ENCODE results near the gene STK39. TPM values are rescaled to one million over a fixed set of nuclear protein-coding genes. Genes with fewer than 3 reads are reported as not detected.
A peak's percentile ranks its signal among the peaks of the same experiment; 100 is the strongest.

STK39 gene
- total RNA-seq, 1 donor from 2014 or later: 31.9 TPM

DNA sequence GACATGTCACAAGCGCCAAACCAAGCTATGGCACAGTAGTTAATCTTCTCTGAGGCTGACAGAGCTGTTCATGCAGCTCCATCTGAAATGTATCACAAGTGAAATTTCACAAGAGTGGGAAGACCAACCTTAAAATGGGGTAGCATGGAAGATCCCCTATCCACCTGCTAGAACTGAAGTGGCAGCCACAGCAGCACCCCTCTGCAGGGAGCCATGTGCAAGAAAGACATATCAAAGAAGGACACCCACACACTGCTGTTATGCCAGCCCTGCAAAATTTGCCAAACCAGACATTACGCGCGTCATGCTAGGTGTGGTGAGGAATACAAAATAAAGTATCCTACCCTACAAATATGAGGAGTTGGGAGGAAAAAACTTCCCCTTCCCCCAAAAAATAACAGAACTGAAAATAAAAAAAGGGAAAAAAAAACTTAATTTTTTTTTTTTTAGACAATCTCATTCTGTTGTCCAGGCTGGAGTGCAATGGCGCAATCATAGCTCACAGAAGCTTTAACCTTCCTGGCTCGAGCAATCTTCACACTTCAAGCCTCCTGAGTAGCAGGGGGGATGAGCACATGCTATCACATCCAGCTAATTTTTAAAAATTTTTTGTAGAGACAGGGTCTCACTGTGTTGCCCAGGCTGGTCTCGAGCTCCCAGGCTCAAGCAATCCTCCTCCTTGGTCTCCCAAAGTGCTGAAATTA is 76.2 kb downstream of the STK39 start:
- Mint-ChIP-seq H3K27ac (ENCODE audit: unreplicated experiment) (no peak overlapping the region), H3K4me3 (ENCODE audit: unreplicated experiment) (no peak overlapping the region), H3K9me3 (ENCODE audit: low read depth) (no peaks in the 10 kb centered on the region), H3K36me3 (ENCODE audit: low read depth) (peaks cover 16% of the 10 kb centered on the region), H3K27me3 (ENCODE audit: low read depth) (no peaks in the 10 kb centered on the region), H3K4me1 (ENCODE audit: low read depth) (peaks cover 40% of the 10 kb centered on the region)
- no peak for DNase-seq (ENCODE audit: low spot score)
- TF ChIP-seq, protein P1, sequence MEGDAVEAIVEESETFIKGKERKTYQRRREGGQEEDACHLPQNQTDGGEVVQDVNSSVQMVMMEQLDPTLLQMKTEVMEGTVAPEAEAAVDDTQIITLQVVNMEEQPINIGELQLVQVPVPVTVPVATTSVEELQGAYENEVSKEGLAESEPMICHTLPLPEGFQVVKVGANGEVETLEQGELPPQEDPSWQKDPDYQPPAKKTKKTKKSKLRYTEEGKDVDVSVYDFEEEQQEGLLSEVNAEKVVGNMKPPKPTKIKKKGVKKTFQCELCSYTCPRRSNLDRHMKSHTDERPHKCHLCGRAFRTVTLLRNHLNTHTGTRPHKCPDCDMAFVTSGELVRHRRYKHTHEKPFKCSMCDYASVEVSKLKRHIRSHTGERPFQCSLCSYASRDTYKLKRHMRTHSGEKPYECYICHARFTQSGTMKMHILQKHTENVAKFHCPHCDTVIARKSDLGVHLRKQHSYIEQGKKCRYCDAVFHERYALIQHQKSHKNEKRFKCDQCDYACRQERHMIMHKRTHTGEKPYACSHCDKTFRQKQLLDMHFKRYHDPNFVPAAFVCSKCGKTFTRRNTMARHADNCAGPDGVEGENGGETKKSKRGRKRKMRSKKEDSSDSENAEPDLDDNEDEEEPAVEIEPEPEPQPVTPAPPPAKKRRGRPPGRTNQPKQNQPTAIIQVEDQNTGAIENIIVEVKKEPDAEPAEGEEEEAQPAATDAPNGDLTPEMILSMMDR (IDR thresholded peaks at IDR 0.05): no peak

DNA sequence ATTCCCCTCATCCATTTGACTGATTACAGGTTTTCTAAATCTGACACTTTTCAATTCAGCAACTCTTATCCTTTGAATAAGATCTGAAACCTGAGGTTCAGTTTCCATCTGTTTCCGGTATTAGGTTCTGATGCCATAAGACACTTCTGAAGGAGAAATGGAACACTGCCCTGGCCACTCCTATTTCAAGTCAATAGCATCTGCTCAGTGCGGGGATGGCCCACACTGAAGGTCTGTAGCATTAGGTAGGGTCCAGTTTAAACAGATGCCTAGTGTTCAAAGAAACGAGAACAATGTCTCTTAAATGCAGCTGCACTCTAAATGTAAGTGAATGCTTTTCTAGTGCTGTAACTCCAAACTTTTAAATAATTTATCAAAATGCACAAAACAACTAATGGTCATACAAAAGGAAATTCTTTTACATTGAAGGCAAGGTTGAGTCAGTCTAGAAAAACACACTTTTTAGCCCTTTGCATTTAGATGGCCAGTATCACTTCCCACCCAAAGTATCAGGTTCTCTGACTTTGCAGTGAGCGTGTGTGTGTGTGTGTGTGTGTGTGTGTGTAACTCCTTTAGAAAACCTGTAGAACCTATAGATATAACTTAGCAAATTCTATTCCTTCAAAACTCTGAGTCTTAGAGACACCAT is 78.2 kb downstream of the STK39 start:
- Mint-ChIP-seq H3K27me3 (ENCODE audit: low read depth) (no peaks in the 10 kb centered on the region), H3K9me3 (ENCODE audit: low read depth) (no peaks in the 10 kb centered on the region), H3K27ac (ENCODE audit: unreplicated experiment) (peak overlapping the region; percentile 72)

DNA sequence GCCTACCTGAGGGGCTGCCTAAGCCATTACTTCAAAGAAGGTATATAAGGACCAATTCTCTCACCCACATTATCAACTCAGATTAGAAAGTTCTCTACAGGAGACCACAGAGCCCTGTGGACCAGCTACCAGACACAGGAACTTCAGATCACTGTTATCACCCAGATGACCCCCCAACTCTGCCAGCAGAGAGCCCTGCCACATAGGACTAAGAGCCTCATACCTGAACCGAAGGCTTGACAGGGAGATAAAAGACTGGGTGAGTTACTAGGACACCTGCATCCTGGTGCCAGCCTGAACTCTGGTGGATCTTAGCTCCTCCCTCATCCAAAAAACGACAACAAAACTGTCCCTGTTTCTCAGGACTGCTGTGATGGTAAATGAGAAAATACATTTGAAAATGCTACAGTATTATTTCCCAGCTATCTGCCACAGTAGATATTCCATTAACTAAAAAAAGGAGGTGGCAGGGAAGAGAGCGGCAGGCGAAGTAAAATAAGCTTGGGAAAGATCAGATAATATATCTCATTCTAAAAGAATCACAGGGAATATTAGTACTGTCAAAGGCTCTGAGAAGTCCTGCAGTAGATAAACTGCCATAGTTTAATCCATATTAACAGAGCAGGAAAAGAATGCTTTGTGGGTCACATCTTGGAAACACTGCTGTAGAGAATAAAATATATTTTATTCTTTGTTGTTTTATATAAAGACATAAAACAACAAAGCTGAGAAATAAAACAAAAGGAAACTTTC is 79.7 kb downstream of the STK39 start:
- no peaks in the 10 kb centered on the region for H3K9me3 Mint-ChIP-seq (ENCODE audit: low read depth)
- peaks cover 15% of the 10 kb centered on the region for H3K36me3 Mint-ChIP-seq (ENCODE audit: low read depth)
- H3K27me3 Mint-ChIP-seq (ENCODE audit: low read depth): no peaks in the 10 kb centered on the region
- peaks cover 47% of the 10 kb centered on the region for H3K4me1 Mint-ChIP-seq (ENCODE audit: low read depth)
- H3K27ac Mint-ChIP-seq (ENCODE audit: unreplicated experiment): no peak overlapping the region
- TF ChIP-seq, protein P1 (IDR thresholded peaks at IDR 0.05): no peak
- H3K4me3 Mint-ChIP-seq (ENCODE audit: unreplicated experiment): no peak overlapping the region
- DNase-seq (ENCODE audit: low spot score): no peak

More for the DNA sequence above, 78.2 kb downstream of the STK39 start:
- no peak overlapping the region for H3K4me3 Mint-ChIP-seq (ENCODE audit: unreplicated experiment)
- TF ChIP-seq, protein P1 (IDR thresholded peaks at IDR 0.05): no peak
- peaks cover 10% of the 10 kb centered on the region for H3K36me3 Mint-ChIP-seq (ENCODE audit: low read depth)
- no peak for DNase-seq (ENCODE audit: low spot score)
- peaks cover 47% of the 10 kb centered on the region for H3K4me1 Mint-ChIP-seq (ENCODE audit: low read depth)

DNA sequence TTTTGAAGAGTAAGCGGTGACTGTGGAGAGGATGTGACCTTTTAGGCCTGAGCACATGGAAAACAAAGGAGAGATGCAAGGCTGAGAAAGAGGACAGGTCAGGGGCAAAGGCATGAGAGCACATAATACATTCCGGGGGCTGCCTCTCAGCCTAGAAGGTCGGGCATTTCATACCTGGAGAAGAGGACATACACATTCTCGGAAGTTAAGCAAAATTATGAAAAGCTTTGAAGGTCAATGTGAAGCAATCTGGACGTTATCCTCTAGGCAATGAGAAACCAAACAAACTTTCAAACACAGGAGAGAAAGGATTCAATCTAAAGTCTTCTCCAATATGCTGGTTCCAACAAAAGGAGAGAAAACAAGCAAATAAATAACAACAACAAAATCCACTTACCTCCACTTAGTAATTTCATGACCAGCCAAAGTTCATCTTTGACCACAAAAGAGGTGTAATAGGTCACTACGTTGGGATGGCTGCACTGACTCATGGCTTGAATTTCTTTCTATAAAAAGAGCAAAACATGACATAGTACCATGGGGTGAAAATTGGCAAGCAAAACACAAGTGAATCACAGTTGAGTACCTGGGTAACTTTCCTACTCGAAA is 80.4 kb downstream of the STK39 start:
- no peaks in the 10 kb centered on the region for H3K9me3 Mint-ChIP-seq (ENCODE audit: low read depth)
- H3K4me3 Mint-ChIP-seq (ENCODE audit: unreplicated experiment): no peak overlapping the region

More for the DNA sequence above, 80.4 kb downstream of the STK39 start:
- TF ChIP-seq, protein P1 (IDR thresholded peaks at IDR 0.05): no peak
- no peak overlapping the region for H3K27ac Mint-ChIP-seq (ENCODE audit: unreplicated experiment)
- peaks cover 47% of the 10 kb centered on the region for H3K4me1 Mint-ChIP-seq (ENCODE audit: low read depth)
- peaks cover 15% of the 10 kb centered on the region for H3K36me3 Mint-ChIP-seq (ENCODE audit: low read depth)
- no peak for DNase-seq (ENCODE audit: low spot score)
- no peaks in the 10 kb centered on the region for H3K27me3 Mint-ChIP-seq (ENCODE audit: low read depth)

Data from chondrocyte (in vitro differentiated cells).